KMS-11 (cell line): ENCODE data around the gene IL1RAPL2.
"Not testable (repeated sequence)": the region's sequence is repeated elsewhere in the genome, so short reads cannot be mapped to it uniquely, and the experiment has no call there.

ENCODE experiments used
- H2AFZ ChIP-seq: fragments of 200-600 bp; sonication (generic); 2 replicates; pipeline ENCODE4 v1.6.1; 2016; ENCODE audit warnings: antibody characterized with exemption, mixed run types, low read depth
- H3K27ac ChIP-seq: fragments of 200-600 bp; sonication (generic); 2 replicates; pipeline ENCODE4 v1.6.1; 2016; ENCODE audit warnings: mild to moderate bottlenecking, mixed run types
- H3K27me3 ChIP-seq: fragments of 200-600 bp; sonication (generic); 2 replicates; pipeline ENCODE4 v1.6.1; 2017; ENCODE audit warnings: mild to moderate bottlenecking, low read depth, mixed run types, moderate library complexity; ENCODE audit not compliant: insufficient read depth
- H3K36me3 ChIP-seq: fragments of 200-600 bp; sonication (generic); 2 replicates; pipeline ENCODE4 v1.6.1; 2017; ENCODE audit warnings: mild to moderate bottlenecking, mixed run types; ENCODE audit not compliant: insufficient read depth
- H3K4me1 ChIP-seq: fragments of 200-600 bp; sonication (generic); 2 replicates; pipeline ENCODE4 v1.6.1; 2016; ENCODE audit warnings: mild to moderate bottlenecking, low read depth, mixed run types; ENCODE audit not compliant: poor library complexity, severe bottlenecking
- H3K4me2 ChIP-seq: fragments of 200-600 bp; sonication (generic); 2 replicates; pipeline ENCODE4 v1.7.0; 2016; ENCODE audit warnings: mild to moderate bottlenecking, mixed run types
- H3K4me3 ChIP-seq: fragments of 200-600 bp; sonication (generic); IDR thresholded peaks from 2 replicates; pipeline ENCODE4 v1.6.1; 2017; ENCODE audit warnings: low read depth, low read length, mixed read lengths; ENCODE audit not compliant: insufficient read depth
- H3K79me2 ChIP-seq: fragments of 200-600 bp; sonication (generic); 2 replicates; pipeline ENCODE4 v1.6.1; 2016; ENCODE audit warnings: low read depth, mixed run types; ENCODE audit not compliant: insufficient read depth
- H3K9ac ChIP-seq: fragments of 200-600 bp; sonication (generic); 2 replicates; pipeline ENCODE4 v1.6.1; 2016; ENCODE audit warnings: mild to moderate bottlenecking, mixed run types
- H4K20me1 ChIP-seq: fragments of 200-600 bp; sonication (generic); 2 replicates; pipeline ENCODE4 v1.6.1; 2016; ENCODE audit warnings: mild to moderate bottlenecking, mixed run types; ENCODE audit not compliant: insufficient read depth
- CTCF ChIP-seq: fragments of 200-600 bp; sonication (generic); conservative IDR thresholded peaks from 2 replicates; pipeline ENCODE4 v1.6.1; 2017; ENCODE audit warnings: low read depth, mild to moderate bottlenecking, antibody characterized with exemption, low read length, moderate library complexity, mixed read lengths

IL1RAPL2 gene

DNA sequence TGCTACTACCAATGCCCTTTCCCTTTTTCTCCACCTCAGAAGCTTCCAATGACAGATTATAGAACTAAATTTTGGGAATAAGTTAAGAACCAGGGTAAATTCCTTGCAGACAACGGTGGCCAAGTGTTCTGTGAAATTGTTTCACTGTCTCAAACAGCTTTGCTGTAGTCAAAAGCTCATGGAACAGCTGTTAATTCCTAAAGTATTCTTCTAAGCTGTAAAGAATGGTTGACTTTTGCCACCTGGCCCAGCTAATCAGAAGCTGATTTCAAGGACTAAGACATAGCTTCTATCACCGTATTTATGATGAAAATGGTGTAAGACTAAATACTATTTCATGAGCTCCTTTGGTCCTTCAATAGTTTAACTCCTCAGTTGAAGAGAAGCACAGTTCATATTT is 297.5 kb downstream of the IL1RAPL2 start:
- Histone ChIP-seq H2AFZ (no peak overlapping the region), H3K79me2 (no peaks in the 10 kb centered on the region), H3K9ac (no peak overlapping the region), H3K27ac (no peak overlapping the region), H3K4me3 (no peak overlapping the region), H3K4me1 (no peaks in the 10 kb centered on the region), H3K4me2 (no peak overlapping the region), H3K36me3 (no peaks in the 10 kb centered on the region), H3K27me3 (no peaks in the 10 kb centered on the region), H4K20me1 (no peaks in the 10 kb centered on the region)
- TF ChIP-seq CTCF, result no peak

DNA sequence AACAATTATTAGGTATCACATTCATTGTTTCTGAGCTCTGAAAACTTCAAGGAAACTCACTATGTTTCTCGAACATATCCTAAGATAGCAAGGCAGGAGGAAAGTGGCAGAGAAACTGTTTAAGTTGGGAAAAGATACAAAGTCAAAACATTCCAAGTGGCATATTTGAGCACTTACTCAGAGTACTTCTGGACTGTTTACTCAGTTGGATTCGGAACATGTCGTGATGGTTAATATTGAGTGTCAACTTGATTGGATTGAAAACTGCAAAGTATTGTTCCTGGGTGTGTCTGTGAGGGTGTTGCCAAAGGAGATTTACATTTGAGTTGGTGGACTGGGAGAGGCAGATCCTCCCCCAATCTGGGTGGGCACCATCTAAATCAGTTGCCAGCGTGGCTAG is 298.3 kb downstream of the IL1RAPL2 start:
- Histone ChIP-seq H3K4me3 (no peak overlapping the region), H3K4me1 (no peaks in the 10 kb centered on the region), H3K9ac (no peak overlapping the region), H2AFZ (no peak overlapping the region), H3K27ac (no peak overlapping the region), H3K4me2 (no peak overlapping the region), H3K36me3 (no peaks in the 10 kb centered on the region), H3K27me3 (no peaks in the 10 kb centered on the region), H3K79me2 (no peaks in the 10 kb centered on the region), H4K20me1 (no peaks in the 10 kb centered on the region)
- TF ChIP-seq CTCF, result no peak

DNA sequence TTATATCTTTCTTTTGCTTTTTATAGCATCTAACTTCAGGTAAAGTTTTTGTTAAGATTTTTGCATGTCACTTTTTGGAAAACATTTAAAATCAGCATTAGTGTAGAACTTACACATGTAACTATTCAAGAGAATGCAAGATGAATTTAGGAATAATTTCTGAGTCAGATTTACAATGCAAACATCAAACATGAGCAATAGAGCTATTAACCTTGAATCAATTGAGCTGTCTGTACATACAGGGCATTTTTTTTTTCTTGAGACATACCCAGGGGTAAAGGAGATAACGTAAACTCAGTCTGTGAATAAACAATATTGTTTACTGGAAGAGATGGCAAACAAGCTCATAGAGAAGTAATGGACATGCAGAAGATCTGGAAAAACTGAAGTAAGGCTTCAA is 311.5 kb downstream of the IL1RAPL2 start:
- TF ChIP-seq CTCF, result no peak
- Histone ChIP-seq H3K4me1 (no peaks in the 10 kb centered on the region), H3K27me3 (no peaks in the 10 kb centered on the region), H3K9ac (no peak overlapping the region), H2AFZ (no peak overlapping the region), H3K36me3 (no peaks in the 10 kb centered on the region), H3K27ac (no peak overlapping the region), H3K79me2 (no peaks in the 10 kb centered on the region), H3K4me2 (no peak overlapping the region), H3K4me3 (no peak overlapping the region), H4K20me1 (no peaks in the 10 kb centered on the region)

DNA sequence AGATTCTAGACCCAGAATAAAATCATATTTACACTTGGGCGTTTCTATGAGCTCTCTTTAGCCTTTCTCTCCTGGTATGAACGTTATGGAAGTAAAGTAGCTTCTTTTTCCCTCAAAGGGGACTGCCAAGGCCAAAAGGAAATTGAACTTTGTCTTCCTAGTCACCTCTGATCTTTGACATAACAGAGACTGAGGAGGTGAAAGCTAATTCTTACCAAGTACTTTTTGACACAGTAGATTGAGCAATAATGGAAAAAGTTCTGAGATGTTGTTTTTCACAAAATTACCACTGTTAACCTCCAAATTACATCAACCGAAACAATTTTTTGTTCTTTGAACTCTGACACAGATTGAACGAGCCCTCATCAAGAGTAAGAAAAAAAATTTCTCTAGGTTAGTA is 336.1 kb downstream of the IL1RAPL2 start:
- H3K4me3 ChIP-seq, result no peak overlapping the region
- TF ChIP-seq CTCF, result no peak

DNA sequence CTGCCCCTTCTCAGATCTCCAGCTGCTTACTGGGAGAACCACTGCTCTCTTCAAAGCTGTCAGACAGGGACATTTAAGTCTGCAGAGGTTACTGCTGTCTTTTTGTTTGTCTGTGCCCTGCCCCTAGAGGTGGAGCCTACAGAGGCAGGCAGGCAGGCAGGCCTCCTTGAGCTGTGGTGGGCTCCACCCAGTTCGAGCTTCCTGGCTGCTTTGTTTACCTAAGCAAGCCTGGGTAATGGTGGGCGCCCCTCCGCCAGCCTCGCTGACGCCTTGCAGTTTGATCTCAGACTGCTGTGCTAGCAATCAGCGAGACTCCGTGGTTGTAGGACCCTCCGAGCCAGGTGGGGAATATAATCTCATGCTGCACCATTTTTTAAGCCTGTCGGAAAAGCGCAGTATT is 343.7 kb downstream of the IL1RAPL2 start:
- not testable (repeated sequence) for H3K79me2 ChIP-seq, H3K4me1 ChIP-seq, H2AFZ ChIP-seq, H3K36me3 ChIP-seq, H3K27me3 ChIP-seq, H4K20me1 ChIP-seq, H3K27ac ChIP-seq, H3K4me3 ChIP-seq, H3K9ac ChIP-seq, H3K4me2 ChIP-seq

More for the DNA sequence above, 336.1 kb downstream of the IL1RAPL2 start:
- Histone ChIP-seq H3K9ac (no peak overlapping the region), H3K27me3 (no peaks in the 10 kb centered on the region), H3K79me2 (no peaks in the 10 kb centered on the region), H3K27ac (no peak overlapping the region), H3K4me1 (no peaks in the 10 kb centered on the region), H4K20me1 (no peaks in the 10 kb centered on the region), H2AFZ (no peak overlapping the region), H3K36me3 (no peaks in the 10 kb centered on the region), H3K4me2 (no peak overlapping the region)
